ENCODE data around the gene IGSF5.

Gene IGSF5

DNA sequence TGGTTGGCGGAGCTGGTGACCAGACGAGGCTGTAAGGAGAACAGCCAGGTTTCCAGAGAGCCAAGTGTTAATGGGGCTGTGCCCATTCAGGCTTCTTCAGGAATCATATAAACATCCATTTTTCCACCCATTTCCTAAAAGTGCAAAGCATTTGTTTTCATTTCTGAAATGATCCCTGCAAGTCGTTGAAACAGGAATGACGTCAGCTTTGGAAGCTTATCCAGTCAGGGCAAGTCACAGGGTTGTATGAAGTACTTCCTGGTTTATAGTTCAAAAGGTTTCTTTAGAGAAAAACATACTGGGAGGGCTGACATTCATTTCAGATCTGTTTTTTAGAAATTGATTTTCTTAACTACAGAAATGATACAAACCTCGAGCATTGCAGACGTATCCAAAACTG is 29.2 kb downstream of the IGSF5 start:
- FAIRE-seq (no peak), DNase-seq (ENCODE audit: insufficient read length, low spot score) (no peak)
- TF ChIP-seq, protein P1, sequence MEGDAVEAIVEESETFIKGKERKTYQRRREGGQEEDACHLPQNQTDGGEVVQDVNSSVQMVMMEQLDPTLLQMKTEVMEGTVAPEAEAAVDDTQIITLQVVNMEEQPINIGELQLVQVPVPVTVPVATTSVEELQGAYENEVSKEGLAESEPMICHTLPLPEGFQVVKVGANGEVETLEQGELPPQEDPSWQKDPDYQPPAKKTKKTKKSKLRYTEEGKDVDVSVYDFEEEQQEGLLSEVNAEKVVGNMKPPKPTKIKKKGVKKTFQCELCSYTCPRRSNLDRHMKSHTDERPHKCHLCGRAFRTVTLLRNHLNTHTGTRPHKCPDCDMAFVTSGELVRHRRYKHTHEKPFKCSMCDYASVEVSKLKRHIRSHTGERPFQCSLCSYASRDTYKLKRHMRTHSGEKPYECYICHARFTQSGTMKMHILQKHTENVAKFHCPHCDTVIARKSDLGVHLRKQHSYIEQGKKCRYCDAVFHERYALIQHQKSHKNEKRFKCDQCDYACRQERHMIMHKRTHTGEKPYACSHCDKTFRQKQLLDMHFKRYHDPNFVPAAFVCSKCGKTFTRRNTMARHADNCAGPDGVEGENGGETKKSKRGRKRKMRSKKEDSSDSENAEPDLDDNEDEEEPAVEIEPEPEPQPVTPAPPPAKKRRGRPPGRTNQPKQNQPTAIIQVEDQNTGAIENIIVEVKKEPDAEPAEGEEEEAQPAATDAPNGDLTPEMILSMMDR (IDR thresholded peaks at IDR 0.05; ENCODE audit: insufficient read depth, missing control alignments): no peak

DNA sequence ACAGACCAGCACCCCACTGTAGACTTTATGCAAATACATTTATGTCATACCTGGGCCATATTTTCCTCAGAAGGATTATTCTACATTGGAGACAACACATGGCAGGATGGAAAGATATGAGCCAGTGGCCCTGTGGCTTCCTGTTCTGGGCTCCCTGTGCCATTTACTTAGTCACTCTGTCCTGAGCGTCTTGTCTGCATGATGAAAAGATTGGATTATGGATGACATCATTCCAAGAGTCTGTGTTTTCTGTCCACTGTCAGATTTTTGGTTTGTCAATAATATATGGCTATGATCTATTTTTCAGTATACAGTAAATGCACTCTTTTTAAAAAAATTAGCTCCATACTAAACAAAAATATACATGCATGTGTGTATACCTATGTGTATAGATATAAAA is 30.8 kb downstream of the IGSF5 start:
- DNase-seq (ENCODE audit: insufficient read length, low spot score): no peak
- no peak for FAIRE-seq
- TF ChIP-seq, protein P1 (IDR thresholded peaks at IDR 0.05; ENCODE audit: insufficient read depth, missing control alignments): no peak

DNA sequence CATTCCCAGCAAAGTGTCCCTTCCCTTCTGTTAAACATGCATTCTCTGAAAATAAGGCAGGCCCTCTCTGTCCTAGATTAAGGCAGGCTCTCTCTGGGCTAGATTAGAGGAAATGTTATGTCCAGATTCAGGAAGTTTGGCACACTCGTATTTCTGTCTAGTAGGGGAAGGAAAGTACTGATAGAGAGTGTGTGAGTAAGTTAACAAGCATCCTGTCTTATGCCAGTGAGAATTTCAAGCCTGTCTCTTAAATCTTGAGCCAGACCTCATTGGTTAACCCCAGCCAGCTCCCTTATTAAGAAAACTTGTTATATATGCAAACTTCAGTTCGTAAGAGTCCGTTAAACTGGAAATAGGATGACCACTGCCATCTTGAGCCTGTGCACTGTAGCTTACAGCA is 31.6 kb downstream of the IGSF5 start:
- FAIRE-seq (no peak), DNase-seq (ENCODE audit: insufficient read length, low spot score) (no peak)
- TF ChIP-seq, protein P1 (IDR thresholded peaks at IDR 0.05; ENCODE audit: insufficient read depth, missing control alignments): no peak

DNA sequence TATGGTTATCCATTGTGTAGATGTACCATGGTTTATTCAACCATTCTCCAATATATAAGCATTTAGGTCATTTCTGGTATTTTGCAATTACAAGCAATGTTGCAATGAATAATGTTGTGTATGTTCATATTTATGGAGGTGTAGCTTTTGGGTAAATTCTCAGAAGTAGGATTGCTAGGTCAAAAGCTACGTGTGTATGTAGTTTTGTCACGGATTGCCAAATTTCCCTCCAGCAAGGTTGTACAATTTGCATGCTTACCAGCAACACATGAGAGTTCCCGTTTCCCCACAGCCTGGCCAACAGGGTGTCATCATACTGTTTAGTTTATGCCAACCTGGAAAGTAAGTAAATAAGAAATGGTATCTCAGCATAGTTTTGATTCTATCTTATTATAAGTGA is 36.3 kb downstream of the IGSF5 start:
- DNase-seq (ENCODE audit: insufficient read length, low spot score) (no peak), FAIRE-seq (no peak)
- TF ChIP-seq, protein P1 (IDR thresholded peaks at IDR 0.05; ENCODE audit: insufficient read depth, missing control alignments): no peak

DNA sequence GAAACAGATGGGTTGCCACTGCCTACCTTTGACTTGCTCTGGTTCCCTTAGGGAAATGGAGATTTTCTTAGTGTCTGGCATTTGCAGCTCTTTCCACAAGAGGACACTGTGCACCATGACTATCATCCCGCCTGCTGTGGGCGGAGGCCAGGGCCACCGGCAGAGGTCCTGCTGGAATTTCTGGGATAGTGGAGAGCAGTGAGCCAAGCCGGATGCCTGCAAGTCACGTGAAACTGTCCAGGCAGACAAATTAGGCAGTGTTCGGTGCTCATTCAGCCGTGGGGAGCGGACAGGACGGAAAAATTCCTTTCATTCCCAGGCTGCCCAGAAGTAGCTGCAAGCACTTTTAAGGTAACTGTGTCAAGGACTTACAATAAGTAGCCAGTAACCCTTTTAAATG is 43.4 kb downstream of the IGSF5 start:
- FAIRE-seq: no peak
- TF ChIP-seq, protein P1 (IDR thresholded peaks at IDR 0.05; ENCODE audit: insufficient read depth, missing control alignments): peak; percentile 19
- DNase-seq (ENCODE audit: insufficient read length, low spot score): peak; percentile 19

DNA sequence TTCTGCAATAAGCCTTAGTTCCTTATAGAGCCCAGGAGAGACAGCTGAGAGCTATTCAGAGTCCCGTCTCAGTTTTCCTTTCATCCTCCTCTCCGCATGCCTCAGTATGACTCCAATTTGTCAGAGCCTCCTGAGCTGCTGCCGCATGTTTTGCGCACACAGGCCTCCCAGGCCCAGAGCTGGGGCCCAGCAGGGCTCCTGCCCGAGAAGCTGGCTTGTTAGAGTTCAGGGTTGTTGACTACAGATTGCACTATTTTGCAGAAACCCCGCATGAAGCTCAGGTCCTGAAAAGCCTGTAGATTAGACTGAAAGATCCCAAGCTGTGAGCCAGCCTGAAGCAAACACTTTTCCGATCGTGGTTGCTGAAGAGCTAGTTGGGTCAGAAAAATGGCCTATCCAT is 51.5 kb downstream of the IGSF5 start:
- FAIRE-seq (no peak), DNase-seq (ENCODE audit: insufficient read length, low spot score) (no peak)

DNA sequence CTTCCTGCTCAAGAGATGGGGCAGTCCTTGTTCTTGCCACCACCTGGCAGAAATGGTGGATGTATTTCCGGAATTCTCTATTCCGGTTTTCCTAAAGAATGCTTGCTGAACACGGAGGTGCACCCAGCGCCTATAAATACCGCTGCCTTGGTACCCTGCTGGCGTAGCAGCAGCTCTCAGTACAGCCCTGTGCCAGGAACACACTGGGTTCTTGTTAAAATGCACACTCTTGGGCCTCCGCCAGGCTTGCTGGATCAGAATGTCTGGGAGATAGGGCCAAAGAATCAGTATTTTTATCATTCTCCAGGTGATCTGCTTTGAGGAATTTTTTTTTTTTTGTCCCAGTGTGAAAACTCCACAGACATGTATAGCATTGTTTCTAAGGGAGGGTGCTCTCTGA is 54.2 kb downstream of the IGSF5 start:
- TF ChIP-seq, protein P1 (IDR thresholded peaks at IDR 0.05; ENCODE audit: insufficient read depth, missing control alignments): no peak
- DNase-seq (ENCODE audit: insufficient read length, low spot score) (no peak), FAIRE-seq (no peak)

More for the DNA sequence above, 51.5 kb downstream of the IGSF5 start:
- TF ChIP-seq, protein P1 (IDR thresholded peaks at IDR 0.05; ENCODE audit: insufficient read depth, missing control alignments): no peak
